ENCODE results near the gene MRPL38.

MRPL38 gene

GRCh38 chr17:75919611-75920010, 14.9 kb upstream of the MRPL38 start:
- DNase-seq (ENCODE audit: low read depth in 2 of 2) = no peak

- DNase-seq (ENCODE audit: low read depth in 2 of 2) = no peak
These were observed 13.3 kb upstream of the MRPL38 start for GRCh38 chr17:75917917-75918445.

- DNase-seq (ENCODE audit: low read depth in 2 of 2) = no peak
These were observed 12.6 kb upstream of the MRPL38 start for GRCh38 chr17:75917141-75917916.

GRCh38 chr17:75915268-75915667, 10.6 kb upstream of the MRPL38 start:
- no peak for DNase-seq (ENCODE audit: low read depth in 2 of 2)

- no peak for DNase-seq (ENCODE audit: low read depth in 2 of 2)
These were observed 10.1 kb upstream of the MRPL38 start for GRCh38 chr17:75914643-75915267.

GRCh38 chr17:75913537-75914210, 9.0 kb upstream of the MRPL38 start:
- no peak for DNase-seq (ENCODE audit: low read depth in 2 of 2)

- no peak for DNase-seq (ENCODE audit: low read depth in 2 of 2)
These were observed 6.0 kb upstream of the MRPL38 start for GRCh38 chr17:75910699-75911098.

- DNase-seq (ENCODE audit: low read depth in 2 of 2) = no peak
These were observed 5.2 kb upstream of the MRPL38 start for GRCh38 chr17:75909812-75910274.

- DNase-seq (ENCODE audit: low read depth in 2 of 2) = no peak
These were observed 4.5 kb upstream of the MRPL38 start for GRCh38 chr17:75909051-75909811.

- DNase-seq (ENCODE audit: low read depth in 2 of 2) = no peak
These were observed 3.5 kb upstream of the MRPL38 start for GRCh38 chr17:75908201-75908600.

GRCh38 chr17:75906143-75906884, 1.6 kb upstream of the MRPL38 start:
- no peak for DNase-seq (ENCODE audit: low read depth in 2 of 2)

- DNase-seq (ENCODE audit: low read depth in 2 of 2) = no peak
These were observed 2.3 kb downstream of the MRPL38 start for GRCh38 chr17:75902406-75902805.

GRCh38 chr17:75901727-75902126, 3.0 kb downstream of the MRPL38 start:
- no peak for DNase-seq (ENCODE audit: low read depth in 2 of 2)

GRCh38 chr17:75900691-75901533, 3.8 kb downstream of the MRPL38 start:
- DNase-seq (ENCODE audit: low read depth in 2 of 2) = no peak

GRCh38 chr17:75899767-75900468, 4.8 kb downstream of the MRPL38 start:
- DNase-seq (ENCODE audit: low read depth in 2 of 2) = no peak

GRCh38 chr17:75899353-75899752, 5.3 kb downstream of the MRPL38 start:
- DNase-seq (ENCODE audit: low read depth in 2 of 2) = no peak

GRCh38 chr17:75898791-75899190, 5.9 kb downstream of the MRPL38 start:
- DNase-seq (ENCODE audit: low read depth in 2 of 2) = no peak

GRCh38 chr17:75898065-75898464, 6.6 kb downstream of the MRPL38 start:
- DNase-seq (ENCODE audit: low read depth in 2 of 2) = no peak
